Erythroblast (primary cell): Measurements from ENCODE around the gene PTPRA.

ENCODE experiments used
- GATA1 ChIP-seq: IDR thresholded peaks from 2 replicates; pipeline ENCODE4 v1.6.1; 2011; ENCODE audit warnings: low read depth, mild to moderate bottlenecking, control low read depth, low read length, moderate library complexity
- POLR2A ChIP-seq: IDR thresholded peaks from 2 replicates; pipeline ENCODE4 v1.6.1; 2011; ENCODE audit warnings: mild to moderate bottlenecking, low read length

DNA sequence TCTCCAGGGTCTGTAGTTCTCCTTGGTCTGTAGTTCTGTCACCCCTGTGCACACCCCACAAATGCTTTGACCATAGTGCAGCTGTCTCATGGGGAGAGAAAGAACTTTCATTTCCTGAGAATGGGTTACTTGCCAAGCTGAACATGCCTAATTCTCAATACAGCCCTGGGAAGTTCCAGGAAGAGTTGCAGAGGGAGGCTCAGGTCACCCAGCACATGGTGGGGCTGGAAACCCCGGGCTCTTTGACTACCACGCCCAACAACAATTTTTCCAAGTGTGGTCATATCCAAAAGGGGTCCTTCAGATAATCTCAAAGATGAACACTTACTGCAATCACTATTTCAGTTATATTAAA, 2.2 kb upstream of the PTPRA start:
- TF ChIP-seq POLR2A: no peak
- no peak for TF ChIP-seq GATA1
